NCI-H146 treated with DMSO at 0.1 percent for 48 hours (cell line): ENCODE data around the gene KRAS.

Experiments
- DNase-seq: peaks from one replicate; lab custom pipeline; 2025; ENCODE audit not compliant: unreplicated experiment; lab: John Stamatoyannopoulos, UW

KRAS gene

DNA sequence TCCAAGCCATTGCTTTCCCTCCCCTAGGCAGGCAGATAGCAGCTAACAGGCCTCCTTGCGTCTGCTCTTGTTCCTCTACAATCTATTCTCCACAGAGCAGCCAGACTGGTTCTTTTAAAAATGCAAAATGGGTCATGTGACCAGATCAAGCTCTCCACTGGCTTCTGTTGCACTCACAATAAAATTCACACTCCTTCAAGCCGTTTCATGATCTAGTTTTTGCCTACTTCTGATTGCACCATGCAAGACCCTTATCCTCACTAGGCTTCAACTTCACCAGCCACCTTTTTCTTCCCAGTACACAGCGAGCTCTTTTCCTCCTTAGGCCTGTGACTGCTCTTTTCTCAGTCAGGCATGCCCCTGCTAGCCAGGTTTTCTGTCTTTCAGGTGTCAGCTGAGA is 6.1 kb upstream of the KRAS start:
- no peak for DNase-seq

DNA sequence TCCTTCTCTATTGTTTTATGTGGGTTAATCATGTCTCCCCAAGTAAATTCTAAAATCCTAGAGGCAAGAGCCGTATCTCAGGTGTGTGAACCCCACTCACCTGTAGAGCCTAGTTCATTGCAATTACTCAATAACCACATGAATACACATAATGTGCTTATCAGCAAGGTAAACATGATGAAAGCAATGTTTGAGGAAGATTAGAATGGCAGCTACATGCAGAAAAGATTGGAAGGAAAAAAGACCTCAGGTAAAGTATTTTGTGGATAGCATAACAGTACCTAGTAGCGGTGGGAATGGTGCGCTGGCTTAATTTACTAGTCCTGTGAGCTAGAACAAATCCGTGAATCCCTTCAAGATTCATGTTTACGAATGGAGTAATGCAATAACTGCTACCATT is 5.3 kb upstream of the KRAS start:
- peak; percentile 15 for DNase-seq

GRCh38 chr12:25254271-25254880 is 3.6 kb upstream of the KRAS start:
- no peak for DNase-seq

DNA sequence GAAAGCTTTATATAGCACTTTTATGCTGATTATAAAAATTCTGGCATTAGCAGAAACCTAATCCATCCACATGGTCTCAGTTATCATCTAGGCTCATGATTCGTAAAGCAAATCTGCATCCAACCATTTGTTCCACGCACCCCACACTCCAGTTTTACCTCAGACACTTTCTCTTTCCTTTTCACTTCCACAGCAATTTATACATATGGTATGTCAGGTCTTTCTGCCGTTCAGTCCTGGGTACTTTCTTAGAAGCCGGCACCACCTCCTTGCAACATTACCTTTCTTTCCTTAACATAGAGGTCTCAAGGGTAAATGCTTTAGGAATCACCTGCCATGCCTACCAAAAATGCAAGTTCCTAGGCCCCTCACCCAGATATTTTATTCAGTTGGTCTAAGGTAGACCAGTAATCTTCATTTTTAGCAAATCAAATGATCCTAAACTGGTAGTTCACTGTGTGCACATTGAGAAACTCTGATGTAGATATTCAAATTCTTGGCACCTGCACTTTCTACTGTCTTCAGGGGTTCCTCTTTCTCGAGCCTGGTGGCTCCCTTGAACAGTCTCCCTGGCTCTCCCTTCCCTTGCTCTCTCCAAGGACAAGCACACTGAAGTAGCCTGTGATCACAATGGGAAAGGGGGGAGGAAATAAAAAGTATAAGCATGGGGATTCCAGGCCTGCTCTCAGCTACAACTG is 2.8 kb upstream of the KRAS start:
- DNase-seq, result no peak

DNA sequence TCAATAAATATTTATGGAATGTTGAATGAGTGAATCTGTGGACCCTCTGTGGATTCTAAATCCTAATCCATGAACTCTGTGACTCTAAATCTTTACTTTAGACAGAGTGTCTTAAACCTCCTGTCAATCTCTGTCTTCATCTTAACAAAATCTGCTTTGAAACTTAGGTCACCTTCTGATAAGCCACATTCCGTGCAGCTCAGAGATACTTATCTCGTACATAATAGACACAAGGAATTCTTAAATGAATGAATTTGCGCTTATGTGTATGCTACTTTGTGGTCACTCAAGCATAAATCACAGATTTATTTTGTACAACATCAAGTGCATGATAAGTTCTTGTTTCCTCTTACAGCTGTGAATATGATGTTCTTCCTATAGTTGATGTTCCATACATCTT is 2.2 kb upstream of the KRAS start:
- no peak for DNase-seq

DNA sequence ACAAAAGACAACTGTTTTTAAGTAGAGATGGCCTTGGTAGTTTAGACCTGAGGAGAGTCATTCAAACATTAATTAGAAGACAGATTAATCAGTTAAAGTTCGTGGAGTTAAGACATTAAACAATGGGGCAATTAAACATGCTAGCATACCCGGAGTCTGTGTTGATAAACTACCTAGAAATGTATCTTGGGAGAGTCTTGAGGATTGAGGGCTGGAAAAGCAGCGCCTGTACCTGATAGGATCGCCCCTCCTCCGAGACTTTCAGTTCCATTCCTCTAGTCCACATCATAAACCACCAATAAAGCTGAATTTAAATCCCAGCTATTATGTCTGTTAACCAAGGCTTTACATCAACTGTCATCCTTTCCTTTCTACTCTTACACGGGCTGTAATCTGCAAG is 1.0 kb upstream of the KRAS start:
- no peak for DNase-seq

GRCh38 chr12:25249931-25250738 is 594 bp downstream of the KRAS start:
- peak; percentile 30 for DNase-seq

DNA sequence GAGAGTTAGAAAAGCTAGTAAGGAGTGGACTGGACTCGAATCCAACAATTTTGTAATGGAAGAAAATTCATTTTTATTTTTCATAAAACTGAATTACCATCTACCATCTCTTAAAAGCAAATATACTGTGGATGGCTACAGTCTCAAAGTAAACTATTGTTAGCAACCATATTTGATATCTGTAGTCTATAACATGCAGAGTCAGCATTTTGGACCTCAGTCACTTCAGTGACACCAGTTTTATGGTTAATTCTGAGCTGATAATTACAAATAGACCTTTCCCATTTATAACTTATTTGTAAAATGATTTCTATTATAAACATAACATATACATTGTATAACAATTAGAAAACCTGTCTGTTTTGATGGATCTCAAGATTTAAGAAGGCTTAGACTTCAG is 2.0 kb downstream of the KRAS start:
- DNase-seq, result no peak

DNA sequence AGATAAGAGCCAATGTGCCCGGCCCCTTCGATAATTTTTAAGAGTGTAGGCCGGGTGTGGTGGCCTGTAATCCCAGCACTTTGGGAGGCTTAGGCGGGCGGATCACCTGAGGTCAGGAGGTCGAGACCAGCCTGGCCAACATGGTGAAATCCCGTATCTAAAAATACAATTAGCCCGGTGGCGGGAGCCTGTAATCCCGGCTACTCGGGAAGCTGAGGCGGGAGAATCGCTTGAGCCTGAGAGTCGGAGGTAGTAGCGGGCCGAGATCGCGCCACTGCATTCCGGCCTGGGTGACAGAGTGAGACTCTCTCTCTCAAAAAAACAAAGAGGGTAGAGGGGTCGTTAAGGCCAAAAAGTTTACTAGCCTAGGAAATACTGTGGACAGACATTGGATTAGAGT is 2.6 kb downstream of the KRAS start:
- DNase-seq, result no peak

GRCh38 chr12:25245491-25245890 is 5.2 kb downstream of the KRAS start:
- no peak for DNase-seq

DNA sequence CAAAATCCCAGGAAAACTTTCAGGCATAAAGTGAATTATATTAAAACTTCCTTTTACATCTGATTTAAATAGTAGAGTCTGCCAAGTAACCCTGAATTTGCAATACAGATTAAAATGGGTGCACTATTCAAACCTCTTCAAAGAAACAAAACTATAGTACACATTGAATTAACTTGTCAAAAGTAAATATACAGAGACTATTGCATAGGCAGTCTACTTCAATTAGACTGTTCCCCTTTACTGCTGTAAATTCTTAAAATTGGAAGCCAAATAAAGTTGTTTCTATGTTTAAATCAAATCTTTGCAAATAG is 7.1 kb downstream of the KRAS start:
- DNase-seq, result no peak

- no peak for DNase-seq
These were observed 7.6 kb downstream of the KRAS start for GRCh38 chr12:25242981-25243679.

DNA sequence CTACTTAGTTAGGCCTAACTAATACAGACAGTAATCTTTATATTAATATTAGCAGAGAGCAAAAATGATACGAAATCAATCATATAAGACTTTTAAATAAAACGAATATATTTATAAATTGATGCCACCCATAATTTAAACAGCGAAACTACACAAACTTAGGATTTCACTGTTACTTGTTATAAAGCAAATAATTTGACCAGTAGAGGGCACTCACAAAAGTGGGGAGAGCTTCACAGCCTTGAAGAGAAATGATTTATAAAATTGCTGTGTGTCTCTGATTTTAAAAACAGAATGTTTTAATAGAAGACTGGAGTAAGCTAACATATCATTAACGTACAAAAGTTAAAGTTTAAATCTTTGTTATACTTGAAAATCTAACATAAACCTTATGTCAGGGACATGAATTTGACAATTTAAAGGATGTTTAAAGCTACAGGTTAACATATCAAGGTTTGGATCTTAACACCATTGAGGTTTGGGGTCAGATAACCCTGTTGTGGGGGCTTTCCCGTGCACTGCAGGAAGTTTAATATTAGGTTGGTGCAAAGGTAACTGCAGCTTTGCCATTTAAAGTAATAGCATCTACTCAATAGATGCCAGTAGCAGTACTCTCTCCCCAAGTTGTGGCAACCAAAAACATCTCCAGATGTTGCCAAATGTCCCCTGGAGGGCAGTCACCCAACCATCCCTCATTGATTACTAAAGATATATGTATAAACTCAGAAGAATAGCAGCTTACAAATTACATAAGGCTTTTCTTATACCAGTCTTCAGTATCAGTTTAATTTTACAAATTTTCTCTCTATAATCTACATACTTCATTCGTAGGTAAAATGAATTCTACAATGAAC is 9.3 kb downstream of the KRAS start:
- no peak for DNase-seq

GRCh38 chr12:25236626-25237025 is 14.1 kb downstream of the KRAS start:
- DNase-seq, result no peak

DNA sequence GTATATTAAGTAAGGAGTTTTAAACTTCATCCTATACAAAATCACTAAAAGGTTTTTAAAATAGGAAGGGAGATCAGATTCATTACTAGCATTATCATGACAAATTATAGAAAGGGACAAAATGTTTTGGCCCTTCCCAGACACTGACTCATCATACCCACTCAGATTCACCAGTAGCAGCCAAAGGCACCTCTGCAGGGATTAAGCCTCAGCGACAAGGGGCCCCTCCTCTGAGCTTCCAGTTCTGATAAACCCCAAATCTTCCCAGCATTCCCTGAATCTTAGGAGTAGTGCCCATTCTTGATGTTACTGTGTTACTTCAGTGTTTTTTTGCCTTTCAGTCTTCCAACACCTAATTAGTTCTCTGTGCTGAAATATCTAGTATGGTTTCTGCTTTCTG is 14.5 kb downstream of the KRAS start:
- DNase-seq, result no peak

- DNase-seq, result no peak
These were observed 37.4 kb downstream of the KRAS start for GRCh38 chr12:25213338-25213737.

GRCh38 chr12:25208554-25208953 is 42.2 kb downstream of the KRAS start:
- no peak for DNase-seq

DNA sequence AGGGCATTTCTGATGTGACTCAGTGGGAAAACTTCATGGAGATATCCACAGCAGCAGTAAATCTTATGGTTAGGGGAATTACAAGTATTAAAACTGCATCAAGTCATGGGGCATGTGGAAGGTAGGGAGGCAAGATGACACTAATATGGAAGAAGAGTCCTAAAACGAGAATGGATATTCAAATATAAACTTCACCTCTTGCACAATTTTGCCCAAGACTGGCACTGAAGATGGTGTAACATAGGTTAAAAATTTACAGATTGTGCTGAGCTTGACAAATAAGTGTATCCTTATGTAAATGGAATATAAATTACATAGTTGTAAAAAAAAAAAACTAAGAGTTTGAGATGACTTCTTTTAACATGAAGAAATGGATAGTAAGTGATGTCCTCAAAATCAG is 42.9 kb downstream of the KRAS start:
- no peak for DNase-seq

- DNase-seq, result no peak
These were observed 43.3 kb downstream of the KRAS start for GRCh38 chr12:25207411-25207810.

DNA sequence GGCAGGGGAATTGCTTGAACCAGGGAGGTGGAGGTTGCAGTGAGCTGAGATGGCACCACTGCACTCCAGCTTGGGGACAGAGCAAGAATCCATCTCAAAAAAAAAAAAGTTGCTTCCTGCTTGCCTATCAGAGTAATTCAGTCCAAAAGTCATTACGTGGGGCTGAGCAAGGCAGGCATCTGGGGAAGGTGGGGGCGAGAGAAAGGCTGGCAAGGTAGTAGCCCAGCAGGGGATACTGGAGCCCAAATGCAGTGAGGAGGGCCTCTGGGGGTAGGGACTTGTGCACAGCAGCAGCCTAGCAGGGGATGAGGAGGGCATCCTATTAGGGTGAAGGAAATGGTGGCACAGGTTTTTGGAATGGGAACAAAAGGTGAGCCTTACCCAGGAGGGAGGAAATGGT is 48.6 kb downstream of the KRAS start:
- DNase-seq, result no peak

DNA sequence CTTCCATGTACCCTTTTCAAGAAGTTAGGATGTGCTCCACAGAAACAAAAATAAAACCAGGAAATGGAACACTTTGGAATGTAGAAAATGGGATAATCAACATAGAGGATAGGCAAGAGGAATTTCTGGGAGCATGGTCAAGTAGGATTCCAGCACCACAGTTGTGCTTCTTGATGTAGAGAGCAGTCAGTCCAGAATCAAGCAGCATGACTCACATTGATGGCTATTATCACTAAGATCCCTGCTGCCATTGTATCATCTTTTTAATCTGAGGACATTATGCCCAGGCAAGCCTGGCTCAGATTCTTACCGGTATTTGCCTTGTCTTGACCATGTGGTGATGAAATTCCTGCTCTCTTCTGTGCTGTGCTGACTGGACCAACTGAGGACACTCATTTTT is 50.0 kb downstream of the KRAS start:
- no peak for DNase-seq
